ENCODE measurements around the gene DCDC2C.
"Not testable (repeated sequence)": the region's sequence is repeated elsewhere in the genome, so short reads cannot be mapped to it uniquely, and the experiment has no call there.

The DCDC2C gene

GRCh38 chr2:3771576-3771975, 68.2 kb downstream of the DCDC2C start:
- no peak for DNase-seq (ENCODE audit: low read depth in 2 of 2)

- DNase-seq (ENCODE audit: low read depth in 2 of 2) = no peak
Observed at GRCh38 chr2:3774336-3774735, 71.0 kb downstream of the DCDC2C start.

DNA sequence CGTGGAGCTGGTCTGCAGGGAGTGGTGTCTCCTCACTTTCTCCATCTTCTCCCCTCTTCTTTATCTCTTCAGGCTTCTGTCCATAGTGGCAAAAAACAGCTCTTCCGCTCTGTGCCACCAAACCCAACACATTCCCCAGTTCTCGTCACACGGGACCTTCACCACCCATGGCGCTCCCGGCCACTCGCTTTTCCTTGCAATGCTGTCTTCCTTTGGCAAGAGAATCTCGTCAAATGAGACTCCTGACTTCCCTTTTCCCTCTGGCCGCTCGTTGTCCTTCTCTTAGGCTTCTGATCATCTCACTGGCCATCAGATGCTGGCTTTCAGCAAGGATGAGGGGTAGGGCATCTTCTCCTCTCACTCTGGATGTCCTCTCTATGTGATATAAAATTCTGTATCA, 72.9 kb downstream of the DCDC2C start:
- no peak for DNase-seq (ENCODE audit: low read depth in 2 of 2)

DNA sequence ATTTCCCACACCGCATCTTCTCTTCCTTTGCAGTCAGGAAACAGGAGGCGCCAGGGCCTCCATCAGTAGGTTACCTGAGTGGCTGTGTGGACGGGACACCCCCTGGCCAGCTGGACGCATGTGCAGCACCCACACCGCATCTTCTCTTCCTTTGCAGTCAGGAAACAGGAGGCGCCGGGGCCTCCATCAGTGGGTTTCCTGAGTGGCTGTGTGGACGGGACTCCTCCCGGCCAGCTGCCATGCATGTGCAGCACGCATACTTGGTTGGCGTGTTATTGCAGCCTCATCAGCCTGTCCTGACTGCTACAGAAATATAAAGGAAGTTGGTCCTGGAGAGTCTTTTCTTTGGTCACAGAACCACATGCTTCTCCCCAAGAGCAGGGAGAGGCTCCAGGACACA, 74.6 kb downstream of the DCDC2C start:
- DNase-seq (ENCODE audit: low read depth in 2 of 2) = no peak

- DNase-seq (ENCODE audit: low read depth in 2 of 2) = no peak
Observed at GRCh38 chr2:3778851-3779495, 75.6 kb downstream of the DCDC2C start.

- no peak for DNase-seq (ENCODE audit: low read depth in 2 of 2)
Observed at GRCh38 chr2:3779496-3780049, 76.2 kb downstream of the DCDC2C start.

DNA sequence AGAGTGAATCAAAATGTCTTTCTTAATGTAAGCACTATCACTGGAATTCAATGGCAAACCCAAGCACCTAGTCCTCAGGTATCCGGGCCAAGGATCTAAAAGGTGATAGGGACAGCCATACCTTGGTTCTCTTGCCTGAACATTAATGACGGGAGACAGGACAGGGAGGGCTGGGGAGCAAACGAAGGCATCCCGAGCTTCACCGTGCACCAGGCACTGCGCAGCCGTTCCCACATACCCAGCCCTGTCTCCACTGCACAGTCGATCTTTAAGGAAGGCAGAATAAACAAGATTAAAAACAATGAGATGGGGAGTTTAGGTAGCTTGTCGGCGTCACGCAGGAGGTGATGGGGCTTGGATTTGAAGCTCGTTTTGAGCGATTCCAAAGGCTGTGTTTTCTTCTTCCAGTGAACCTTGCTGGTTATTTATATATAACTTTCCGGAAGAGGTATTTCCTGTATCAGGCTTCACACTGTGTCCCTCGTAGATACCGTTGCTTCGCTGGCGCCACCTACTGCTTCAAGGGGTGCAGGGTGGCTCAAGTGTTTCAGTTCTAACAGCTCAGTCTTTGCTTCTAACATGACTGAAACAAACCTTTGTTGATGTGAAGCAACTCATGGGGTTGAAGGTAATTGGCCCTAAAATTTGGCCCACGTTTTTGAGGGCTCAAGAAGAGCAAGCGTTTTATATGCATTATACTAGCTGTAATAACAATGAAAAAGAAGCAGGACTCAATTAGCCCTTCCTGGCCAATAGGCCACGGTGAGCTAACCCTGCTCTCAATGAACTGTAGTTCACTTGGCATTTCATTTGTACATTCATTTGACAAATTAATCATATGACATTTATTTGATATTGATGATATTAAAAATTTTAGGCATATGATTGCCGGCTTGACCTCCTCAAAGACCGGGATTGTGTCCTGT, 77.4 kb downstream of the DCDC2C start:
- peak; percentile 22 to 45 for DNase-seq (ENCODE audit: low read depth in 2 of 2)

GRCh38 chr2:3784731-3785130, 81.4 kb downstream of the DCDC2C start:
- no peak for DNase-seq (ENCODE audit: low read depth in 2 of 2)

DNA sequence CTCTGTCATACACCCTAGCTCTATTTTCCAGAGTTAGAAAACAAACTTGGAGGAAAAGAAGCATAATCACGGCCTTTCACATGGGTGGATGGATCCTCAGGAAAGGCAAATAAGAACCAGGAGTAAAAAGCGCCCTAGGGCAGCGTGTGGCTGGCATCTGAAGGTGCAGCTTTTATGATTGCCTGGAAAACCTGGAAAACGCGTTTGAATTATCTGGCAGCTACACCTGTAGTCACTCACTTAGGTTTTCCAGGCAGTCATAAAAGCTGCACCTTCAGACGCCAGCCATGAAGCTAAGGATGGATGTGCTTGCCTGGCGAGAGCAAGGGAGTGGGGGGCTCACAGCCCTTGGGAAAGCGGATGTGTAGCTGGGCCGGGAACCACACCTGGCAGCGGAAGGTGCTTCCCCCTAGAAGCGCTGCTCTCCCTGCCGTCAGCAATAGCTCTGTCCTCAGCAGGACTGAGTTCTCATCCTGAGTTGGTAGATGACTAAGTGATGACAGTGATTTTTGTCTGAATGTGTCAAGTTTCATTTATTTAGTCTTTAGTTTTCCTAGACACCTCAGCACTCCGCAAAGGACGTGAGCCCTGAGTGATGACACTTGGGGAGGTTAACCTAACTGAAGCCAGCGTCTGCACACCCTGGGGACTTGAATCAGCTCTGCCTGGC, 82.0 kb downstream of the DCDC2C start:
- DNase-seq (ENCODE audit: low read depth in 2 of 2) = no peak

DNA sequence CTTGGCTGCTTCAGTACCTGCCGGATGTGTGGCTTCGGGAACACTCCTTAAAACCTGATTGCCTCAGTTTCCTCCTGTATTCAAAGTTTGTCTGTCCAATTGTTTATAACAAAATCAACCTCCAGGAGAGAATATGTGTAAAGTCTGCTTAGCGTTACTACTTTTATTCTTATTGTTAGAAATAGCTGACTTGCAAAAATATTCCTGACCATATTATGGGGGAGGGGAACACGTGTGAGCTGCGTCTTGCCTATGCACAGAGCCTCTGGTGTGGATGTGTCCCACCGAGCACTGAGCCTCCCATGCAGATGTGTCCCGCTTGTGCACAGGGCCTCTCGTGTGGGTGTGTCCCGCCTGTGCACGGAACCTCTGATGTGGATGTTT, 82.5 kb downstream of the DCDC2C start:
- DNase-seq (ENCODE audit: low read depth in 2 of 2) = no peak

DNA sequence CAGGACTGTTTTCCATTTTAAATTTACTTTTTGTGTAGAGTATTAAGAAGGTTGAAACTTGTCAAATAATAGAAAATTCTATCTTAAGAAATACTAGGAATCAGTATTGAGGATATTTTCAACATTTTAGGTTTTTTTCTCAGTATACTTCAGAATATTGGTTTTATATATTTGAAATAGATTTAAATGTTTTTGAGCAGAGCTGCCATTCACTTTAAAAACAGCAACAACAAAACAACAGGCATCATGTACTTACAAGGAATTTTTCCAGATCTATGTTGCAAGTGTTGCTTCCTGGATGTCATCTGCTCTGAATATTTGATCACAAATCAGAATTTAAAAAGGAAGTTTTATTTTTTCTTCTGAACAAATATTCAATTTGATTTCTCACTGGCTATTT, 84.4 kb downstream of the DCDC2C start:
- no peak for DNase-seq (ENCODE audit: low read depth in 2 of 2)

- DNase-seq (ENCODE audit: low read depth in 2 of 2) = no peak
Observed at GRCh38 chr2:3789256-3789655, 85.9 kb downstream of the DCDC2C start.

GRCh38 chr2:3793249-3793648, 89.9 kb downstream of the DCDC2C start:
- no peak for DNase-seq (ENCODE audit: low read depth in 2 of 2)

DNA sequence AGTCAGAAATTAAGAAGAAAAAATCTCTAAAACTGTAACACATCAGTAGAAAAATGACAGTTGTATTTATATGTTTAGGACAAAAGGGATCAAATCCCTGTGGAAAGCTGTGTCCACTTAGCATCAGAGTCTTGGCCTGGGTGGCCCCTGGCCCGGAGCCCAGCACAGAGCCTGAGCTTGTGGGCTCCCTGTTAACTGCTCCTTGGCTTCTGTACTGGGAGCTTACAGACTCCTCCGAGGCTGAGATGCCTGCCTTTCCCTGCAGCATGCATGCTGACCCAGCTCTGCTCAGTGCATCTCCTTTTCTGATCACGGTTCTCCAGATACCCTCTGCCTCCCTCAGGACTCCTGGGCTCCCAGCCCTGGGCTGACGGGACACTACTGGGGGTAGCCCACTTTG, 98.1 kb downstream of the DCDC2C start:
- no peak for DNase-seq (ENCODE audit: low read depth in 2 of 2)

DNA sequence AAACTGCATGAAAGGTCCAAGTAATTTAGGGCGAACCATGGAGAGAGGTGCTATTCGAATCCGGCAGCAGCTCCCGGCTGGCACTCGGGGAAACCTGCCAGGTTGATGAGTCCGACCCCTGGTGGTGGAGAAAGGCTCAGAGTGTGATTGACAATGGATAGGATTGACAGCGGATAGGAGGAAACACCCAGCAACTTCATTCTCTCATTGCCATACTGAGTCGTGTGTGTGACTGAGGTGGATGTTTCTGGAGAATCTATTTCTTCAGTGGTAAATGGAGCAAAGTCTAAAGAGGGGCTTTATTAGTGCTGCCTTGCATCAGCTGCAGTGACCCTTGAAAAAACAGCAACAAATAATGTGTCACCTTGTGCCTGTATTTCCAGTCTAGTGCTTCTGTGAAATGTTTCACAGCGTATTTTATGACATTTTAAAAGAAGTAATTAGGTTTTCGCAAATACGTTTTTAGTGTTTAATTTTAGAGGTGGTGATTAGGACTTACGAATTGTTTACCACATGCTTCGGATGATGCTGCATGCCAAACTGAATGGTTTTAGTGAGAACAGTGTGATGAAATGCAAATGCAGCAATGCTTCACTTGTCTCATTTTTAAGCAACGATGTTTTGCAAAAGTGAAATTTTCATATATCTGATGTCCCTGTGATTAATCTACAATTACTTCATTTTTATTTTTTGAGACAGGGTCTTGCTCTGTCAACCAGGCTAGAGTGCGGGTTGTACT, 102.0 kb downstream of the DCDC2C start:
- no peak for DNase-seq (ENCODE audit: low read depth in 2 of 2)

- DNase-seq (ENCODE audit: low read depth in 2 of 2) = no peak
Observed at GRCh38 chr2:3806168-3806567, 102.8 kb downstream of the DCDC2C start.

DNA sequence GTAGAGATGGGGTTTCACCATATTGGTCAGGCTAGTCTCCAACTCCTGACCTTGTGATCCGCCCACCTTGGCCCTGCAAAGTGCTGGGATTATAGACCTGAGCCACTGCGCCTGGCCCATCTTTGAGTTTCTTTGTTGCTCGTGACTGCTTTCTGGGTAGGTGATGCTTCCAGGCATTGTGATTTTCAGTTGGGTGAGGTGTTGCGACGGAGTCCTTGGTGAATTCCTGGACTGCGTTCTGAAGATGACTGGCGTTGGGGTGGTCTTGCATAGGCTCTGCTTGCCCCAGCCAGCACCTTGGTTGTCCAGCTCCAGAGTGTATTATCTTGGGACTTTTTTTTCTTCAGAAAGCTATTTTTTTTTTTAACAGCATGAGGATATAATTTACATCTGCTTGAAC, 103.4 kb downstream of the DCDC2C start:
- no peak for DNase-seq (ENCODE audit: low read depth in 2 of 2)

DNA sequence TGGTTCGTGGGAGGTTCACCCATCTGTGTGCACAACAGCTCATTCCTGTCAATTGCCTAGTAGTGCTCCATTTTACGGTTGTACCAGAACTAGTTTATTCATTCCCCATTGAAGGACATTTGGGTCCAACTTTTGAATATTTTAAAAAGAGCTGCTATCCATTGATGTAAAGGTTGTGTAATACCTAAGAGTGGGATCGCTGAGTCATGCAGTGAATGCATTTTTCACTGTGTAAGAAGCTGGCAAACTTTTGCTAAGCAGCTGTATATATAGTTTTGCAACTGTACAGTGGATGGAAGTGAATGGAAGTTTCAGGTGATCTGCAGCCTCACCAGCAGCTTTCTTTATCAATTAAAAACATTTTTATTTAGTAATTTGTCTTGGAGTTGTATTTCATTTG, 104.5 kb downstream of the DCDC2C start:
- DNase-seq (ENCODE audit: low read depth in 2 of 2) = no peak

- no peak for DNase-seq (ENCODE audit: low read depth in 2 of 2)
Observed at GRCh38 chr2:3814706-3815245, 111.4 kb downstream of the DCDC2C start.

- DNase-seq (ENCODE audit: low read depth in 2 of 2) = not testable (repeated sequence)
Observed at GRCh38 chr2:3817144-3817543, 113.8 kb downstream of the DCDC2C start.

DNA sequence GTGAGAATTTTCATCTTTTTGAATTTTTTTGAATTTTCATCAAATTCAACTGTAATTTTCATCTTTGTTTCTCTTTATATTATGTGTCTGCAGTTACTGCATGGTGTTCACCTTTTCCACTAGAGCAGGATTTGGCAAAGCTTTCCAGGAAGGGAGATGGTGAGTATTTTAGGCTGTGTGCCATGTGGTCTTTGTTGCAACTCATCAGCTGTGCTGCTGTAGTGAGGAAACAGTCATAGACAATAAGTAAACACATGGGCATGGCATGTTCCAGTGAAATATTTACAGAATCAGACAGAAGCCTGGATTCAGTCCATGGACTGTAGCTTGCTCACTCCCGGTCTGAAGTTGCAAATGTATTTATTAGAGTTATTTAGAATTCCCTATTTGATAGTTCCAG, 120.4 kb downstream of the DCDC2C start:
- no peak for DNase-seq (ENCODE audit: low read depth in 2 of 2)
